Osteocyte (in vitro differentiated cells): Measurements from ENCODE around the gene ETF1. TPM values are rescaled to one million over a fixed set of nuclear protein-coding genes. Genes with fewer than 3 reads are reported as not detected.

Experiments used
- DNase-seq: peaks from one replicate; pipeline ENCODE4 v3.0.0; 2021; ENCODE audit warnings: mixed read lengths; ENCODE audit not compliant: unreplicated experiment; ENCODE audit errors: extremely low spot score
- H3K27ac Mint-ChIP-seq: one replicate; pipeline ENCODE4 v1.8.0; 2021; ENCODE audit warnings: mild to moderate bottlenecking, mixed read lengths; ENCODE audit not compliant: unreplicated experiment
- H3K27me3 Mint-ChIP-seq: one replicate; pipeline ENCODE4 v1.8.0; 2021; ENCODE audit warnings: mixed read lengths; ENCODE audit not compliant: unreplicated experiment
- H3K36me3 Mint-ChIP-seq: one replicate; pipeline ENCODE4 v1.8.0; 2021; ENCODE audit warnings: mixed read lengths; ENCODE audit not compliant: unreplicated experiment
- H3K4me1 Mint-ChIP-seq: one replicate; pipeline ENCODE4 v1.8.0; 2021; ENCODE audit warnings: mixed read lengths; ENCODE audit not compliant: unreplicated experiment
- H3K4me3 Mint-ChIP-seq: one replicate; pipeline ENCODE4 v1.8.0; 2021; ENCODE audit warnings: mild to moderate bottlenecking, moderate library complexity, mixed read lengths; ENCODE audit not compliant: unreplicated experiment
- H3K9me3 Mint-ChIP-seq: one replicate; pipeline ENCODE4 v1.8.0; 2021; ENCODE audit warnings: mixed read lengths; ENCODE audit not compliant: unreplicated experiment
- total RNA-seq: library from RNA; stranded (reverse); gene quantifications from 2 replicates; pipeline ENCODE4 v1.2.1, GENCODE V29; 2021
- TF ChIP-seq, protein P1 (sequence below): fragments of 200-600 bp; sonication (generic); IDR thresholded peaks from 2 replicates; pipeline ENCODE4 v1.5.0; 2021; ENCODE audit warnings: antibody characterized with exemption, mild to moderate bottlenecking, moderate library complexity

Gene ETF1
- total RNA-seq, 1 donor from 2014 or later, result 88.3 TPM

DNA sequence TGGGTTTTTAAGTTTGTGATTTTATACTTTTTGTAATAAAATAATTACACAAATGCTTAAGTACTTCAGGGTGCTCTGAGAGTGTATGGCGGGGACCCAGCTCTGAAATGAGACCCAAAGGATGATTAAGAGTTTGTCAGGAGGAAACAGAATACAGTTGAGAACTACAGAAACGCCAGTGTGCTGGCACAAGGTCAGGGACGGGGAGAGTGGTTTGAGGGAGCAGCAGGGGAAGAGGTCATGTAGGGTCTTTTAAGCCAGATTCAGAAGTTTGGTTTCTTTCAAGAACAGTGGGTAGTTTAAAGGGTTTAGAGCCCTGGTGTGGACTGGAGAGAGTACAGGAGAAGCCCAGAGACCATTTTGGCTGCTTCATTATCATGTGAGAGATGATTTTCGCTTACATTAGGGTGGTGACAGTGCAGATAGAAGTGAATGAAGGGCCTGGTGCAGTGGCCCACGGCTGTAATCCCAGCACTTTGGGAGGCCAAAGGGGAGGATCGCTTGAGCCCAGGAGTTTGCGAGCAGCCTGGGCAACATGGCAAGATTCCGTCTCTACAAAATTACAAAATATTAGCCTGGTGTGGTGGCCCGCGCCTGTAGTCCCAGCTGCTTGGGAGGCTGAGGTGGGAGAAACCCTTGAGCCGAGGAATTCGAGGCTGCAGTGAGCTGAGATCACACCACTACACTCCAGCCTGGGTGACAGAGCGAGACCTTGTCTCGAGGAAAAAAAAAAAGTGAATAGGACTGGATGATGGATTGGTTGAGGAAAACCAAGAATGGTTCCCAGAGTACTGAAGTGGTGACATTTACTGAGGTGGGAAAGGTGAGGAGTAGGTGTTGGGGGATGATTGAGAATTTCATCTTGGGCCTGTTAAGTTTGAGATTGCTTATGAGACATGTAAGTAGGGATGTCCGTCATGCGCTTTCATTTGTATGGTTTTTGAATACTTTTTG, 1.4 kb upstream of the ETF1 start:
- Mint-ChIP-seq H3K27me3 (no peaks in the 10 kb centered on the region), H3K27ac (peak overlapping the region; percentile 99), H3K4me1 (peaks cover 50% of the 10 kb centered on the region), H3K4me3 (peak overlapping the region; percentile 99), H3K9me3 (no peaks in the 10 kb centered on the region), H3K36me3 (no peaks in the 10 kb centered on the region)
- TF ChIP-seq, protein P1, sequence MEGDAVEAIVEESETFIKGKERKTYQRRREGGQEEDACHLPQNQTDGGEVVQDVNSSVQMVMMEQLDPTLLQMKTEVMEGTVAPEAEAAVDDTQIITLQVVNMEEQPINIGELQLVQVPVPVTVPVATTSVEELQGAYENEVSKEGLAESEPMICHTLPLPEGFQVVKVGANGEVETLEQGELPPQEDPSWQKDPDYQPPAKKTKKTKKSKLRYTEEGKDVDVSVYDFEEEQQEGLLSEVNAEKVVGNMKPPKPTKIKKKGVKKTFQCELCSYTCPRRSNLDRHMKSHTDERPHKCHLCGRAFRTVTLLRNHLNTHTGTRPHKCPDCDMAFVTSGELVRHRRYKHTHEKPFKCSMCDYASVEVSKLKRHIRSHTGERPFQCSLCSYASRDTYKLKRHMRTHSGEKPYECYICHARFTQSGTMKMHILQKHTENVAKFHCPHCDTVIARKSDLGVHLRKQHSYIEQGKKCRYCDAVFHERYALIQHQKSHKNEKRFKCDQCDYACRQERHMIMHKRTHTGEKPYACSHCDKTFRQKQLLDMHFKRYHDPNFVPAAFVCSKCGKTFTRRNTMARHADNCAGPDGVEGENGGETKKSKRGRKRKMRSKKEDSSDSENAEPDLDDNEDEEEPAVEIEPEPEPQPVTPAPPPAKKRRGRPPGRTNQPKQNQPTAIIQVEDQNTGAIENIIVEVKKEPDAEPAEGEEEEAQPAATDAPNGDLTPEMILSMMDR, result no peak
- no peak for DNase-seq

DNA sequence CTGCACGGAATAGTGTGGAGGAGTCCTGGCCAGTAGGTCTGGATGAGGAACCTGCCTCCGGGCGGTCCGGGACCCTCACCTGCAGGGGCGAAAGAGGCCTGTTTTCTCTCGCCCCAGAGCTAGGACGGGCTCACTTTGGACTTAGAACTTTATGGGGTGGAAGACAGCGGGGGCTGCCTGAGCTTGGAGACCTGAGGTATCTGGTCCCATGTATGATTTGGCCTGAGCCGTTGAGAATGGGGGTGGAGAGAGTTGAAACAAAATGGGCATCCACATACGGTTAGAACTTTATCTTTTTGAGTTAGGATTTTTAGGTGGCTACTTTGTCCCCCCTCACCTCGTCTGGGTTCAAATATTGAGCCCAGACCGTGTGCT, 681 bp upstream of the ETF1 start:
- TF ChIP-seq, protein P1, result no peak
- H3K27me3 Mint-ChIP-seq, result no peaks in the 10 kb centered on the region
- peaks cover 2% of the 10 kb centered on the region for H3K36me3 Mint-ChIP-seq
- DNase-seq, result no peak
- H3K27ac Mint-ChIP-seq, result peak overlapping the region; percentile 99
- peaks cover 50% of the 10 kb centered on the region for H3K4me1 Mint-ChIP-seq
- peak overlapping the region; percentile 99 for H3K4me3 Mint-ChIP-seq
- H3K9me3 Mint-ChIP-seq, result no peaks in the 10 kb centered on the region

DNA sequence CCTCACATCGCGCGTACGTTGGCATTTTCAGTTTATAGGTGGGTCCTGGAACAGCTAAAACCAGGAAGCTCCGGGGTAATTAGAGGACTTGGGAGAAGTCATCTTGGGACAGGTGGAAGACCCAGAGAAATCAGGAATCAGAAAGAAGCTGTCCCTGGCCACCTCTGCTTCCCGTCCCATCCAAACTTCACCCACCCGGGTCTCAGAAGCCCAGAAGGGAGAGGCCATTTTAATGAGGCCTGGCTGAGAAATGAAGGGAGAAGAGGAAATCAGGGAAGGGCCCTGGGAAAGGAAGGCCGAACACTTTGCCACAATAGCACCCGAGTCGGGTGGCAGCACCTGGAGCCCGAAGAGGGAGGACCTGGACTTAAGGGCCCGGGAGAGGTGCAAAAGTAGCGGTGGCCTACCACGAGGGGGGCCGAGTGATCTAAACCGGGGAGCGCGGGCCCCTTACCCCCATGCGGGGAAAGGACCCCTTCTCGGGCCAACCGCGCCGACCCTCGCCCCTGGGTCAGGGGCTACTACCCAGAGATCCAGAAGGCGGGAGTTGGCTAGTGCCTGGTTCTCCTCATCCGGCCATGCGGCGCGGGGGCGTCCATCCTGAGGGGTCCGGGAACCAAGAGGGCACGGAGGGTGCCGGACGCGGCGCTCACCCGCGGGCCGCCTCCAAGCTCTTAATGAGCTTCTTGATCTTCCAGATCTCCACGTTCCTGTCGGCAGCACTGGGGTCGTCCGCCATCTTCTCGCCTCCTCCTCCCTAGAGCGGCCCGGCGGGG, 668 bp downstream of the ETF1 start:
- H3K9me3 Mint-ChIP-seq, result no peaks in the 10 kb centered on the region
- no peak for DNase-seq
- H3K4me3 Mint-ChIP-seq, result peak overlapping the region; percentile 99
- peak overlapping the region; percentile 99 for H3K27ac Mint-ChIP-seq
- H3K36me3 Mint-ChIP-seq, result peaks cover 2% of the 10 kb centered on the region
- TF ChIP-seq, protein P1, result no peak
- H3K4me1 Mint-ChIP-seq, result peaks cover 44% of the 10 kb centered on the region
- no peaks in the 10 kb centered on the region for H3K27me3 Mint-ChIP-seq

DNA sequence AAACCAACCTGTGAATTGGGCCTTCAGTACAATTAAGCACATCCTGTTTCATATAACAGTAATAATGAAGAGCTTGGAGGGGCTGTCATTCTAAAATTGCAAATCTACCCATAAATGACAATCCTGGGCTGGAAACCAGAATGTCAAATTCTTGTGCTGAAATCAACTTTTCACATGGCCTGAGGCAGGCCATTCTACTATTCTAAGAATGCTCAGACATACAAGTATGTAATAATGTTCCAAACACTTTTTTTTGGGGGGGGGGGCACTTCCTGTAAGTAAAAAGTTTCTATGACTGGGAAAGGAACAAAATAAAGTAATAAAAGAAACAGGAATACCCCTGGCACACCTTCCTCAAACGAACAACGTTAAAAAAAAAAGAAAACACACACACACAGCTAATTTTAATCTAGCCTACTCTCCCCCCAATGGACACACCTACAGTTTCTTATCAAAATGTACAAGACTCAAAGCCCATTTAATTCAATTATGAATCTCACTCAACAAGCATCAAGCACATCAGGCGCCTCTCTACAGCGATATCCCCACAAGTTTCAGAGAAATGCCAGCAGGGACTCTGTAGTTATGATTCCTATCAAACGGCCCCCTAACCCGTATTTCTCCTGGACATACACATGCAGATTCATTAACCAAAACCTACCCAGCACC, 1.4 kb downstream of the ETF1 start:
- TF ChIP-seq, protein P1, result no peak
- Mint-ChIP-seq H3K27ac (peak overlapping the region; percentile 99), H3K4me3 (peak overlapping the region; percentile 99), H3K9me3 (no peaks in the 10 kb centered on the region), H3K36me3 (peaks cover 3% of the 10 kb centered on the region), H3K27me3 (no peaks in the 10 kb centered on the region), H3K4me1 (peaks cover 46% of the 10 kb centered on the region)
- DNase-seq, result no peak
